ENCODE data around the gene SPATS2. TPM values are rescaled to one million over a fixed set of nuclear protein-coding genes. Genes with fewer than 3 reads are reported as not detected.

SPATS2 gene
- total RNA-seq, 1 donor from 2014 or later = 49.5 TPM

DNA sequence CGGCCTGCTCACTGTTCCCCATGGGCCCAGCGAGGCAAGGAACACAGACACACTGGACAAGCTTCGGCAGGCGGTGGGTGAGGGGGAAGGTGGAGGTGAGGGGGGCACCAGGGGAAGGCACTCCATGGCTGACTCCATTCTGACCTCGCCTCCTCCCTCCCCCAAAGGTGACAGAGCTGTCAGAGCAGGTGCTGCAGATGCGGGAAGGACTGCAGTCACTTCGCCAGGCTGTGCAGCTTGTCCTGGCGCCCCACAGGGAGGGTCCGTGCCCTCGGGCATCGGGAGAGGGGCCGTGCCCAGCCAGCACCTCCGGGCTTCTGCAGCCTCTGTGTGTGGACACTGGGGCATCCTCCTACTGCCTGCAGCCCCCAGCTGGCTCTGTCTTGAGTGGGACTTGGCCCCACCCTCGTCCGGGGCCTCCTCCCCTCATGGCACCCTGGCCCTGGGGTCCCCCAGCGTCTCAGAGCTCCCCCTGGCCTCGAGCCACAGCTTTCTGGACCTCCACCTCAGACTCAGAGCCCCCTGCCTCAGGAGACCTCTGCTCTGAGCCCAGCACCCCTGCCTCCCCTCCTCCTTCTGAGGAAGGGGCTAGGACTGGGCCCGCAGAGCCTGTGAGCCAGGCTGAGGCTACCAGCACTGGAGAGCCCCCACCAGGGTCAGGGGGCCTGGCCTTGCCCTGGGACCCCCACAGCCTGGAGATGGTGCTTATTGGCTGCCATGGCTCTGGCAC, 190.1 kb downstream of the SPATS2 start:
- peaks cover 6% of the 10 kb centered on the region for H3K4me1 Mint-ChIP-seq
- no peaks in the 10 kb centered on the region for H3K36me3 ChIP-seq

DNA sequence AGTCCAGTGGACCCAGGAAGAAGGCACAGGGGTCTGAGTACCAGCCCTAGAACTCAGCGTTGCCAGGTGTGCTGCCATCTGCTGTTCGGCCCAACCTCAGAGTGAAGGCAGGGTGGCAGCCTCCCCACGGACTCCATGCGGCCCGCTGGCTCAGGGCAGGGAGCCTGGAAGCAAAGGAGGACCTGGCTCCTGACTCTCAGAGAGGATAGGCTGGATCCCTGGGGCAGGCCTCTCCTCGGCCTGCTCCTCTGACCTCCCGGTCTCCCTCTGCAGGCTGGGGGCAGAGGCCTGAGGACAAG, 190.6 kb downstream of the SPATS2 start:
- no peak for DNase-seq (ENCODE audit: low spot score)
- Histone ChIP-seq H3K4me1 (no peaks in the 10 kb centered on the region), H3K4me2 (no peak overlapping the region), H4K20me1 (ENCODE audit: low read depth) (no peaks in the 10 kb centered on the region), H3K9ac (no peak overlapping the region), H3F3A (ENCODE audit: low read depth) (no peaks in the 10 kb centered on the region), H3K9me3 (ENCODE audit: low read depth) (no peaks in the 10 kb centered on the region), H3K36me3 (no peaks in the 10 kb centered on the region), H2AFZ (replicated peaks) (no peak overlapping the region), H3K27me3 (peaks cover 4% of the 10 kb centered on the region), H3K4me3 (no peak overlapping the region), H3K79me2 (ENCODE audit: low read depth) (no peaks in the 10 kb centered on the region), H3K27ac (no peak overlapping the region)
- TF ChIP-seq, protein P1, sequence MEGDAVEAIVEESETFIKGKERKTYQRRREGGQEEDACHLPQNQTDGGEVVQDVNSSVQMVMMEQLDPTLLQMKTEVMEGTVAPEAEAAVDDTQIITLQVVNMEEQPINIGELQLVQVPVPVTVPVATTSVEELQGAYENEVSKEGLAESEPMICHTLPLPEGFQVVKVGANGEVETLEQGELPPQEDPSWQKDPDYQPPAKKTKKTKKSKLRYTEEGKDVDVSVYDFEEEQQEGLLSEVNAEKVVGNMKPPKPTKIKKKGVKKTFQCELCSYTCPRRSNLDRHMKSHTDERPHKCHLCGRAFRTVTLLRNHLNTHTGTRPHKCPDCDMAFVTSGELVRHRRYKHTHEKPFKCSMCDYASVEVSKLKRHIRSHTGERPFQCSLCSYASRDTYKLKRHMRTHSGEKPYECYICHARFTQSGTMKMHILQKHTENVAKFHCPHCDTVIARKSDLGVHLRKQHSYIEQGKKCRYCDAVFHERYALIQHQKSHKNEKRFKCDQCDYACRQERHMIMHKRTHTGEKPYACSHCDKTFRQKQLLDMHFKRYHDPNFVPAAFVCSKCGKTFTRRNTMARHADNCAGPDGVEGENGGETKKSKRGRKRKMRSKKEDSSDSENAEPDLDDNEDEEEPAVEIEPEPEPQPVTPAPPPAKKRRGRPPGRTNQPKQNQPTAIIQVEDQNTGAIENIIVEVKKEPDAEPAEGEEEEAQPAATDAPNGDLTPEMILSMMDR (IDR thresholded peaks at IDR 0.05) = no peak
- TF ChIP-seq EZH2 (IDR thresholded peaks at IDR 0.05) = no peak
- no peak for TF ChIP-seq EZH2phosphoT487 (IDR thresholded peaks at IDR 0.05)
- Mint-ChIP-seq H3K9me3 (no peaks in the 10 kb centered on the region), H3K27me3 (ENCODE audit: insufficient read depth, low read depth) (peaks cover 6% of the 10 kb centered on the region), H3K4me1 (peaks cover 6% of the 10 kb centered on the region), H3K27ac (no peak overlapping the region), H3K36me3 (peaks cover 17% of the 10 kb centered on the region), H3K4me3 (no peak overlapping the region)

More for the DNA sequence above, 190.1 kb downstream of the SPATS2 start:
- Histone ChIP-seq H3K27me3 (peaks cover 9% of the 10 kb centered on the region), H3K4me1 (no peaks in the 10 kb centered on the region), H3K4me2 (no peak overlapping the region), H4K20me1 (ENCODE audit: low read depth) (no peaks in the 10 kb centered on the region), H3K9ac (no peak overlapping the region), H3K9me3 (ENCODE audit: low read depth) (no peaks in the 10 kb centered on the region), H2AFZ (replicated peaks) (no peak overlapping the region), H3K79me2 (ENCODE audit: low read depth) (no peaks in the 10 kb centered on the region), H3F3A (ENCODE audit: low read depth) (no peaks in the 10 kb centered on the region), H3K4me3 (no peak overlapping the region), H3K27ac (no peak overlapping the region)
- DNase-seq (ENCODE audit: low spot score) = no peak
- no peak for TF ChIP-seq EZH2phosphoT487 (IDR thresholded peaks at IDR 0.05)
- TF ChIP-seq, protein P1 (IDR thresholded peaks at IDR 0.05) = no peak
- TF ChIP-seq EZH2 (IDR thresholded peaks at IDR 0.05) = no peak
- Mint-ChIP-seq H3K27me3 (ENCODE audit: insufficient read depth, low read depth) (peaks cover 3% of the 10 kb centered on the region), H3K9me3 (no peaks in the 10 kb centered on the region), H3K4me3 (no peak overlapping the region), H3K36me3 (peaks cover 14% of the 10 kb centered on the region), H3K27ac (no peak overlapping the region)

DNA sequence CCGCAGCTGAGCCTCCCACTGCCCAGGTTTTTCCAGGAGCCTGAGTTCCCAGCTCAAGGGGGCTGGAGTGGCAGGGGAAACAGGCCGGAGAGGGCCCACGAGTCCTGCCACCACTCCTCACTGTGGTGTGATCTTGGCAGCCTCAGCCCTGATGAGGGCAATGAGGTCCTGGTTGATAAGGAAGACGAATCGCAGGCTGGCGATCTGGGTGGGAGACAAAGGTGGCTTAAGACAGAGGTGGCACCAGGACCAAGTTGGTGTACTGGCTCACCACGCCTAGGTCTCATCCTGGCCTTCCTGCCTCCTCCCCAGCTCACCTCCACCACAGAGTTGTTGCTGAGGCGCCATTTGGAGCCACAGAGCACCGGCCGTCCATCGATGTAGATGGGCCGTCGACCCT, 191.3 kb downstream of the SPATS2 start:
- Histone ChIP-seq H3K4me3 (no peak overlapping the region), H3K4me1 (no peaks in the 10 kb centered on the region), H3K9me3 (ENCODE audit: low read depth) (no peaks in the 10 kb centered on the region), H2AFZ (replicated peaks) (no peak overlapping the region), H4K20me1 (ENCODE audit: low read depth) (no peaks in the 10 kb centered on the region), H3K27me3 (no peaks in the 10 kb centered on the region), H3K79me2 (ENCODE audit: low read depth) (no peaks in the 10 kb centered on the region), H3F3A (ENCODE audit: low read depth) (no peaks in the 10 kb centered on the region), H3K4me2 (no peak overlapping the region), H3K9ac (no peak overlapping the region), H3K27ac (no peak overlapping the region), H3K36me3 (no peaks in the 10 kb centered on the region)
- Mint-ChIP-seq H3K27ac (no peak overlapping the region), H3K36me3 (peaks cover 17% of the 10 kb centered on the region), H3K27me3 (ENCODE audit: insufficient read depth, low read depth) (peaks cover 4% of the 10 kb centered on the region), H3K9me3 (no peaks in the 10 kb centered on the region), H3K4me3 (no peak overlapping the region), H3K4me1 (peaks cover 6% of the 10 kb centered on the region)
- DNase-seq (ENCODE audit: low spot score) = no peak
- no peak for TF ChIP-seq EZH2 (IDR thresholded peaks at IDR 0.05)
- TF ChIP-seq EZH2phosphoT487 (IDR thresholded peaks at IDR 0.05) = no peak
- TF ChIP-seq, protein P1 (IDR thresholded peaks at IDR 0.05) = no peak
